Measurements from ENCODE around the gene PDYN.

Gene PDYN

DNA sequence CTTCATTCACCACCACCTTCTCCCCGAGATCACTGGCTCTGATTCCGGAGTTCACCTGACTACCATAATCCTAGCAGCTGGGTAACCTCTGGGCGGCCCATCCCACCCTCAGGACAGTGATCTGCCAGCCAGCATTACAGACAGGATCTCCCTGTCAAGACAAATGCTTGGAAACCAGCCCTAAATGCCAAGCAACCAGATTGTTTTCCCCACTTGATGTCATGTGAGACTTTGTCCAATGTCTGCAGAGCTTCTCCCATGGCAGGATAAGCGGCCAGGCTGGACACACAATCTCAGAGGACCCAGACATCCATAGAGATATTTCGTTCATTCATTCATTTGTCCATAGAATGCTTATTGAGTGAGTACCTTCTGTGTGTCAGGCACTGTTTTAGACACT lies 32.5 kb downstream of the PDYN start:
- Histone ChIP-seq H3K27me3 (ENCODE audit: low read length) (no peaks in the 10 kb centered on the region), H3K9me3 (ENCODE audit: insufficient read depth, low read length) (no peaks in the 10 kb centered on the region), H3K36me3 (ENCODE audit: low read length) (no peaks in the 10 kb centered on the region), H3K4me2 (ENCODE audit: low read depth, low read length, poor library complexity, severe bottlenecking) (no peak overlapping the region), H3K4me3 (ENCODE audit: insufficient read depth, low read length, poor library complexity, severe bottlenecking) (no peak overlapping the region), H3K9me2 (replicated peaks; ENCODE audit: insufficient read depth, low read length) (no peaks in the 10 kb centered on the region), H3F3A (ENCODE audit: insufficient read depth) (no peaks in the 10 kb centered on the region), H3K9ac (ENCODE audit: low read length) (no peak overlapping the region), H4K20me1 (ENCODE audit: low read depth, low read length) (no peaks in the 10 kb centered on the region), H2AFZ (ENCODE audit: low read depth, low read length, severe bottlenecking) (no peak overlapping the region), H3K79me2 (ENCODE audit: insufficient read depth, low read length) (no peaks in the 10 kb centered on the region), H3K27ac (ENCODE audit: low read depth, low read length) (no peak overlapping the region)
- TF ChIP-seq, protein P1, sequence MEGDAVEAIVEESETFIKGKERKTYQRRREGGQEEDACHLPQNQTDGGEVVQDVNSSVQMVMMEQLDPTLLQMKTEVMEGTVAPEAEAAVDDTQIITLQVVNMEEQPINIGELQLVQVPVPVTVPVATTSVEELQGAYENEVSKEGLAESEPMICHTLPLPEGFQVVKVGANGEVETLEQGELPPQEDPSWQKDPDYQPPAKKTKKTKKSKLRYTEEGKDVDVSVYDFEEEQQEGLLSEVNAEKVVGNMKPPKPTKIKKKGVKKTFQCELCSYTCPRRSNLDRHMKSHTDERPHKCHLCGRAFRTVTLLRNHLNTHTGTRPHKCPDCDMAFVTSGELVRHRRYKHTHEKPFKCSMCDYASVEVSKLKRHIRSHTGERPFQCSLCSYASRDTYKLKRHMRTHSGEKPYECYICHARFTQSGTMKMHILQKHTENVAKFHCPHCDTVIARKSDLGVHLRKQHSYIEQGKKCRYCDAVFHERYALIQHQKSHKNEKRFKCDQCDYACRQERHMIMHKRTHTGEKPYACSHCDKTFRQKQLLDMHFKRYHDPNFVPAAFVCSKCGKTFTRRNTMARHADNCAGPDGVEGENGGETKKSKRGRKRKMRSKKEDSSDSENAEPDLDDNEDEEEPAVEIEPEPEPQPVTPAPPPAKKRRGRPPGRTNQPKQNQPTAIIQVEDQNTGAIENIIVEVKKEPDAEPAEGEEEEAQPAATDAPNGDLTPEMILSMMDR (IDR thresholded peaks at IDR 0.05; ENCODE audit: insufficient read depth, low read length, poor library complexity, severe bottlenecking) = no peak
- TF ChIP-seq EZH2phosphoT487 (conservative IDR thresholded peaks at IDR 0.05; ENCODE audit: low read length) = no peak

DNA sequence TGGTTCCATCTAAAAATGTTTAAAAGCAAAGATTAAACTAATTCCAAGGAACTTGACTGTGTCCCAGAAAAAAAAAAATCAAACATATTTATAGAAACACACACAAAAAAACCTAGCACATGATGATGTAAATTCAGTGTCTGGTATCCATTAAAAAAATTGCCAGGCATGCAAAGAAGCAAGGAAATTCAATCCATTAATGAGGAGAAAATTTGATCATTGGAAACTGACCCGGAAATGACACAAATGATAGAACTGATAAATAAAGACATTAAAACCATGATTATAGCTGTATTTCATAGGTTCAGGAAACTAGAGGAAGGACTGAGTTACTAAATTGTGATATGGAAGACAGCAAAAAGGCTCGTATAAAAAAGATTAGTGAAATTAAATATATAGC lies 34.7 kb downstream of the PDYN start:
- H3K4me2 ChIP-seq (ENCODE audit: low read depth, low read length, poor library complexity, severe bottlenecking) = no peak overlapping the region
- H3K79me2 ChIP-seq (ENCODE audit: insufficient read depth, low read length) = no peaks in the 10 kb centered on the region
- no peaks in the 10 kb centered on the region for H3K9me3 ChIP-seq (ENCODE audit: insufficient read depth, low read length)
- H3K4me3 ChIP-seq (ENCODE audit: insufficient read depth, low read length, poor library complexity, severe bottlenecking) = no peak overlapping the region
- TF ChIP-seq EZH2phosphoT487 (conservative IDR thresholded peaks at IDR 0.05; ENCODE audit: low read length) = no peak
- TF ChIP-seq, protein P1 (IDR thresholded peaks at IDR 0.05; ENCODE audit: insufficient read depth, low read length, poor library complexity, severe bottlenecking) = no peak
- peaks cover 12% of the 10 kb centered on the region for H3F3A ChIP-seq (ENCODE audit: insufficient read depth)
- no peaks in the 10 kb centered on the region for H3K9me2 ChIP-seq (replicated peaks; ENCODE audit: insufficient read depth, low read length)
- no peaks in the 10 kb centered on the region for H3K27me3 ChIP-seq (ENCODE audit: low read length)
- no peak overlapping the region for H3K9ac ChIP-seq (ENCODE audit: low read length)
- no peak overlapping the region for H3K27ac ChIP-seq (ENCODE audit: low read depth, low read length)
- no peaks in the 10 kb centered on the region for H3K36me3 ChIP-seq (ENCODE audit: low read length)
- H2AFZ ChIP-seq (ENCODE audit: low read depth, low read length, severe bottlenecking) = no peak overlapping the region
- H4K20me1 ChIP-seq (ENCODE audit: low read depth, low read length) = no peaks in the 10 kb centered on the region

DNA sequence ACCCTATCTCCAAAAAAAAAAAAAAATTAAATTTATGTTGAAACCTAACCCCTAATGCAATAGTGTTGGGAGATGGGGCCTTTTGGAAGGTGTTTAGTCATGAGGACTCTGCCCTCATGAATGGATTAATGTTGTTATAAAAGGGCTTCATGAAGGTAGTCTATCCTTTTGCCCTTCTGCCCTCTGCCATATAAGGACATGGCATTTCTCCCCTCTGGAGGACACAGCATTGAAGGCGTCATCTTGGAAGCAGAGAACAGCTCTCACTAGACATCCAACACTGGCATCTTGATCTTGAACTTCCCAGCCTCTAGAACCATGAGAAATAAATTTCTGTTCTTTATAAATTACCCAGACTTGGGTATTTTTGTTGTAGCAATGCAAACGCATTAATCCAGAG lies 35.4 kb downstream of the PDYN start:
- no peak overlapping the region for H3K9ac ChIP-seq (ENCODE audit: low read length)
- no peak overlapping the region for H2AFZ ChIP-seq (ENCODE audit: low read depth, low read length, severe bottlenecking)
- no peaks in the 10 kb centered on the region for H3K9me3 ChIP-seq (ENCODE audit: insufficient read depth, low read length)
- H3K36me3 ChIP-seq (ENCODE audit: low read length) = no peaks in the 10 kb centered on the region
- no peaks in the 10 kb centered on the region for H3K79me2 ChIP-seq (ENCODE audit: insufficient read depth, low read length)
- H3K27ac ChIP-seq (ENCODE audit: low read depth, low read length) = no peak overlapping the region
- H3K4me2 ChIP-seq (ENCODE audit: low read depth, low read length, poor library complexity, severe bottlenecking) = no peak overlapping the region
- no peak overlapping the region for H3K4me3 ChIP-seq (ENCODE audit: insufficient read depth, low read length, poor library complexity, severe bottlenecking)
- peaks cover 18% of the 10 kb centered on the region for H3F3A ChIP-seq (ENCODE audit: insufficient read depth)
- no peaks in the 10 kb centered on the region for H3K9me2 ChIP-seq (replicated peaks; ENCODE audit: insufficient read depth, low read length)
- H3K27me3 ChIP-seq (ENCODE audit: low read length) = no peaks in the 10 kb centered on the region
- TF ChIP-seq EZH2phosphoT487 (conservative IDR thresholded peaks at IDR 0.05; ENCODE audit: low read length) = no peak
- TF ChIP-seq, protein P1 (IDR thresholded peaks at IDR 0.05; ENCODE audit: insufficient read depth, low read length, poor library complexity, severe bottlenecking) = no peak
- H4K20me1 ChIP-seq (ENCODE audit: low read depth, low read length) = no peaks in the 10 kb centered on the region

Data from SU-DHL-6 (cell line).